A549 (cell line): ENCODE data around the gene PCBP3.

Experiments used
- BHLHE40 ChIP-seq: IDR thresholded peaks from 2 replicates; pipeline ENCODE4 v1.6.1; 2012; ENCODE audit warnings: low read depth, low read length, inconsistent platforms
- EP300 ChIP-seq, 2 experiments: fragments of >200 bp; sonication (Bioruptor Twin); formaldehyde crosslinking; IDR thresholded peaks; 2 replicates in 1 of 2; 3 replicates in 1 of 2; pipeline ENCODE4 v1.6.1; 2016 to 2017
- JUN ChIP-seq, 2 experiments: fragments of >200 bp; sonication (Bioruptor Twin); formaldehyde crosslinking; IDR thresholded peaks; 2 replicates in 1 of 2; 3 replicates in 1 of 2; pipeline ENCODE4 v1.6.1; 2016 to 2017
- JUNB ChIP-seq: fragments of >200 bp; sonication (Bioruptor Twin); formaldehyde crosslinking; IDR thresholded peaks from 2 replicates; pipeline ENCODE4 v1.6.1; 2016
- POLR2A ChIP-seq: IDR thresholded peaks from 2 replicates; pipeline ENCODE4 v1.6.1; 2012; ENCODE audit warnings: mild to moderate bottlenecking, low read length
- POLR2AphosphoS2 ChIP-seq: conservative IDR thresholded peaks from 2 replicates; pipeline ENCODE4 v1.6.1; 2012; ENCODE audit warnings: low read length, improper control_type of control experiment, inconsistent platforms
- RAD21 ChIP-seq, 2 experiments: fragments of >200 bp in 1 of 2; sonication (Bioruptor Twin) in 1 of 2; formaldehyde crosslinking in 1 of 2; IDR thresholded peaks in 1 of 2; conservative IDR thresholded peaks in 1 of 2; 2 replicates in 1 of 2; 3 replicates in 1 of 2; pipeline ENCODE4 v1.6.1; 2012 to 2018; ENCODE audit warnings: inconsistent platforms in 1 of 2
- TF ChIP-seq, protein P1 (sequence below): fragments of >200 bp; sonication (Bioruptor Twin); formaldehyde crosslinking; IDR thresholded peaks from 3 replicates; pipeline ENCODE4 v1.5.1; 2016

DNA sequence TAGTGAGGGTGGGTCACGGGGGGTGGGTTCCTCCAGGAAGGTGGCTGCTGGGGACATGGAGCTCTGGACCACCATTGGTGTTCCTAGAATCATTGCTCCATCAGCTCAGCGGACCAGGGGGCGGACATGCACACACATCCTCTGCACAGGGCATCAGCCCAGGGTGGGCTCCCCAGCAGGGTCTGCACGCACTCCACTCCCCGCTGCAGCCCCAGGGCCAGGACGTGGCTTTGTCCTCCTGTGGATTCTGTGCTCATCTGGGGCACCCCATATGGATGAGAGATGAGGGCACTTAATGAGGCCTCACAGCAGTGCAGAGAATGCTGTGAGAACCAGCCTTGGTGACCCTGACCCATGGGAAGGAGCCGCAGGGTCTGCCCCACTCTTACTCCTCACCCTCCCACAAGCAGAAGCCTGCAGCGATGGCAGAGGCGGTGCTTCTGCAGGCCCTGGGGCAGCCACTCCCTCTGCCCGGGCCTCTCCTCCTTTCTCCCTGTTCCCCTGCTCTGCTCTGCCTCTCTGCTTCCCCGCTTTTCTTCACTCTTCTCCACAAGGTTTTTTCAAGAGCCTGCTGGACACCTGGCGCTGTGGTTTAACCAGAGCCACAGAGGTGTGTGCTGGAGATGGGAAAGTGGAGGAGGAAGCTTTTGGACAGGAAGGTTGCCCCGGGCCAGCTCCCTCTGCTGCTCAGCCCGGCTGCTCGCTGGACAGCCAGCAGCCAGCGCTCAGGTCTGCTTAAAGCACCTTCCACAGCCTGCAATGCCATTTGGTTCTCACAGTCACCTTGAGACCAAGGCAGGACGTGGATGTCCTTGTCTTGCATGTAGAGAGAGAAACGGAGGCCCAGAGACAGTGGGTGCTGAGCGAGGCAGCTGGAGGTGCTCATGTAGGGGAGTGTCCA lies 26.3 kb upstream of the PCBP3 start:
- TF ChIP-seq, protein P1, sequence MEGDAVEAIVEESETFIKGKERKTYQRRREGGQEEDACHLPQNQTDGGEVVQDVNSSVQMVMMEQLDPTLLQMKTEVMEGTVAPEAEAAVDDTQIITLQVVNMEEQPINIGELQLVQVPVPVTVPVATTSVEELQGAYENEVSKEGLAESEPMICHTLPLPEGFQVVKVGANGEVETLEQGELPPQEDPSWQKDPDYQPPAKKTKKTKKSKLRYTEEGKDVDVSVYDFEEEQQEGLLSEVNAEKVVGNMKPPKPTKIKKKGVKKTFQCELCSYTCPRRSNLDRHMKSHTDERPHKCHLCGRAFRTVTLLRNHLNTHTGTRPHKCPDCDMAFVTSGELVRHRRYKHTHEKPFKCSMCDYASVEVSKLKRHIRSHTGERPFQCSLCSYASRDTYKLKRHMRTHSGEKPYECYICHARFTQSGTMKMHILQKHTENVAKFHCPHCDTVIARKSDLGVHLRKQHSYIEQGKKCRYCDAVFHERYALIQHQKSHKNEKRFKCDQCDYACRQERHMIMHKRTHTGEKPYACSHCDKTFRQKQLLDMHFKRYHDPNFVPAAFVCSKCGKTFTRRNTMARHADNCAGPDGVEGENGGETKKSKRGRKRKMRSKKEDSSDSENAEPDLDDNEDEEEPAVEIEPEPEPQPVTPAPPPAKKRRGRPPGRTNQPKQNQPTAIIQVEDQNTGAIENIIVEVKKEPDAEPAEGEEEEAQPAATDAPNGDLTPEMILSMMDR: no peak
- no peak for TF ChIP-seq EP300 (IDR thresholded peaks at IDR 0.05)
- no peak for TF ChIP-seq POLR2A
- no peak for TF ChIP-seq RAD21 (conservative IDR thresholded peaks at IDR 0.05 in 1 of 2, IDR thresholded peaks at IDR 0.05 in 1 of 2)
- TF ChIP-seq BHLHE40: no peak
- TF ChIP-seq JUNB: no peak
- no peak for TF ChIP-seq JUN (IDR thresholded peaks at IDR 0.05)
- TF ChIP-seq POLR2AphosphoS2: no peak
